HG03175 (cell line): ENCODE results near the gene PRMT2.

Experiments used
- ATAC-seq: cut with Tn5 transposase; IDR thresholded peaks from one replicate; pipeline ENCODE4 v1.9.1; 2021; ENCODE audit warnings: mild to moderate bottlenecking, moderate library complexity; ENCODE audit not compliant: unreplicated experiment

Gene PRMT2

DNA sequence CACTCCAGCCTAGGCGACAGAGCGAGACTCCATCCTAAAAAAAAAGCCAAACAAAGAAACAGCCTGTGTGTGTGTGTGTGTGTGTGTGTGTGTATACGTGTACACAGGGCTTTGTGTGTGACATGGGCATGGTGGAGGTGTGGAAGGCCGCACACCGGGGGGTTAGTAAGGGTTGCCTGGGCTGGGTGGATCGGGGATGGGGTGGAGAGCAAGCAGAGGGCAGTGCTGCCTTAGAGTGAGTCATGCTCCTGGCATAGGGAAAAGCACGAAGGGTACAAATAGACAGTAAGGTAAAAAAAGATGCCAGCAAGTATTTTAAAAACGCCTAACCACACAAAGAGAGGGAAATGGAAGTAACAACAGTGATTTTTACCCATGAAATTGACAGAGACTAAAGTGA is 6.2 kb downstream of the PRMT2 start:
- ATAC-seq, result no peak

DNA sequence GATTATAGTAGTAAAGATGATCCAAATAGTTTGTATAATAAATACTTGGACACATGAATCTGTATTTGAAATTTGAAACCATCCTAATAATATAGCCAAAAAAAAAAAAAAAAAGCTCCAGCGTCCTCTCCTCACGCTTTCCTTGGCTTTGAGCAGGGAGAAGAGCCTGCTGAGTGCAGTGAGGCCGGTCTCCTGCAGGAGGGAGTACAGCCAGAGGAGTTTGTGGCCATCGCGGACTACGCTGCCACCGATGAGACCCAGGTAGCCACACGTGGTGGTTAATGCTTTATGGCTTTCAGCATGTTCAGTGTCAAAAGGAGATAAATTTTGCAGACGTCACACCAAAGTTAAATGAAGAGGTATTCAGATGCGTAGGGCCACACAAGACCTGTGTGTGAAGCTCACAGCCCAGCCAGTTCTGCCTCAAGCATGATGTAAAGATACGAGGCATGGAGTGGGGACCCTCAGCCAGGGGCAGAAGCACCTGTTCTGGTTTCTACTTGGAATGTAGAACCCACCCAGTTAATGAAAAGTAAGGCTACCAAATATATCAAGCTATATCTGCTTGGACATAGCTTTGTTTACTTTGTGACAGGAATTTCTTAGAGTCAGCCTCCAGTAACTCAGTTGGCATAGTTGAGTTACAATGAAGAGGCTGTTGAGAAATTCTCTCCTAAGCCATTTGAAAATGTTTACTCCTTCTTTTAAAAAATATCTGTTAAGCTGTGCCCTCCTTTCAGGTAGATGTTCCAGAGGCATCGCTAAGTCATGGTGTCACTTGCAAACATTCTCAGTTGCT is 8.1 kb downstream of the PRMT2 start:
- ATAC-seq, result no peak

DNA sequence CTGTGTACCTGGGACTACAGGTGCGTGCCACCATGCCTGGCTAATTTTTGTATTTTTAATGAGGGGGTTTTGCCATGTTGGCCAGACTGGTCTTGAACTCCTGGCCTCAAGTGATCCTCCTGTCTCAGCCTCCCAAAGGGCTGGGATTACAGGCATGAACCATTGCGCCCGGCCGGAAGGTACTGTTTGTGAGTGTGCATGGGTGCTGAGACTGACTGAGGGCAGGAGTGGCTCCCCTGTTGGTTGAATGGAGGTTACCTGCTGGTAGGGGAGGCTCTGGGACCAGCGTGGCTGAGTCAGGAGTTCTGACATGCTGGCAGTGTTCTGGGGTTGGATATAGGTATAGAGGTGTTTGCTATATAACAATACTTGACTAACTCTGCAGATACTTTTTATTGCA is 10.4 kb downstream of the PRMT2 start:
- ATAC-seq, result no peak

DNA sequence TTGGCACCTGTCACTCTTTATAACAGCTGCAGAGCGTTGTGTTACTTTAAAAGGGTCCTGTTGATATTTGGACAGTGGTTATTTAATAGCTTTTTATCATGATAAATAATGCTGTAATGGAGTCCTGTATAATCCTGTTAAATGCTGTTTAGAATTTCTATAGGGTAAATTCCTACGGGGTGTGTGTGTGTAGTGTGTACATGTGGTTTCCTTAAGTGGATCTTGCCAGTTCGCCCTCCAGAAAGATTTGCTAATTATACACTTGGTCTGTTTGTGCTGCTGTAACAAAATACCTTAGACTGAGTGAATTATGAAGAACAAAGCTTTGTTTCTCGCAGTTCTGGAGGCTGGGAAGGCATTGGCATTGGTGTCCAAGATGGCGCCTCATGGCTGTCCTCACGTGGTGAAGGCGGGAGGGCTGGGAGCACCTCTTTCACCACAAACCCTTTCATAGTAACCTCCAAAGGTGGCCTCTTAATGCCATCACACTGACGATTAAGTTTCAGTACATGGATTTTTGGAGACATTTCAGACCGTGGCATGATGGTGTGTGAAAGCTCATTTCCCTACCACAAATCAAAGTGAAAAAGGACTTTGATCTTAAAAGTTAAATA is 11.2 kb downstream of the PRMT2 start:
- no peak for ATAC-seq

DNA sequence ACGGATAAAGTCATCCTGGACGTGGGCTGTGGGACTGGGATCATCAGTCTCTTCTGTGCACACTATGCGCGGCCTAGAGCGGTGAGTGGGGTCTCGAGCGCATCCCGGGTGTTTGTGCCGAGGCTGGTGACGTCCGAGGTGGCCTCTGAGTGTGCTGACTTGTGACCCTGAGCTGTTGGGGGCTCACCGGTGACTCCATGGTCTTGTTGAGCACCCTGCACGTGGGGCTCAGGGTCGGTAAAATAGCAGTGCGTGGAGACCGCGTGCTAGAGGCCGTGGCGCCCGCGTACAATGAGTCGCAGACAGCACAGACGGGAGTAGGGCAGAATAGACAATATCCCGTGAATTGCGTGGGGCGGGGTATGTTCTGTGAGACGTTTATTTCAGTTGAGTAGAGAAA is 13.1 kb downstream of the PRMT2 start:
- no peak for ATAC-seq

DNA sequence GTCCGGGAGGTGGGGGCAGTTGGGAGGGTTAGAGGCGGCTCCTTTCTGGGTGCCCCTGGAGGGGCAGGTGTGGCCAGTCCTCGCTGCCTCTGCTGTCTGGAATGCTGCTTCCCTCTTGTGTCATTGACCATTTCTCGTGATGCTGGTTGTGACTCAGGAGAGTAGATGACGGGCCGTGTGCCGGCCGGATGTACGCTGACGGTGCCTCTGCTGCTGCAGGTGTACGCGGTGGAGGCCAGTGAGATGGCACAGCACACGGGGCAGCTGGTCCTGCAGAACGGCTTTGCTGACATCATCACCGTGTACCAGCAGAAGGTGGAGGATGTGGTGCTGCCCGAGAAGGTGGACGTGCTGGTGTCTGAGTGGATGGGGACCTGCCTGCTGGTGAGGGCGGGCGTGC is 13.9 kb downstream of the PRMT2 start:
- ATAC-seq, result no peak

DNA sequence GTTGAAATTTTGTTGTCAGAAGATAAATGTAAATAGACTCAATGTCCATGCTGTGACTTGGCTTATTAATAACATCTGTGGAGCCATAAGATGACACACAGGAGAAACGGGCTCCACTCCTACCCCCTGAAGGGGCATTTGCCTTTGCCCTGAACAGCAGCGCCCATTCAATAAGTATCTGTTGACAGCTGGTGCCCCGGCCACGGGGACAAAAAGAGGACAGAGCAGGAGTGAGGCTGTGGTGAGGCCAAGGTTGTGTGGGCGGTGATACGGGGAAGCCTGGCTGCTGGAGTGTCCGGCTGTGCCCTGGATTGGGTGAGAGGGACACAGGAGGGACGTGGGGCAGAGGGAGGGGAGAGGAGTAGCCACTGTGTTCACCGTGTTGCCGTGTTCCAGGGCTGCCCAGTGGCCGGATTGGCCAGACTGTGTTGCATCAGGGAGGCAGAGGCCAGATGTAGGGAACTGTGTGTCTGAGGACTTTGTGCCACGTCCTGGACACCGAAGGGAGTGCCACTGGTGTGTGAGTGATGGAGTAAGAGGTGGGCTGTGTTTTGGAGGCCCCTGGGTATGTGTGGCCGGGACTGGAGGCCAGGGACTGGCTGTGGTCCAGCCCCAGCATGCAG is 15.1 kb downstream of the PRMT2 start:
- no peak for ATAC-seq

DNA sequence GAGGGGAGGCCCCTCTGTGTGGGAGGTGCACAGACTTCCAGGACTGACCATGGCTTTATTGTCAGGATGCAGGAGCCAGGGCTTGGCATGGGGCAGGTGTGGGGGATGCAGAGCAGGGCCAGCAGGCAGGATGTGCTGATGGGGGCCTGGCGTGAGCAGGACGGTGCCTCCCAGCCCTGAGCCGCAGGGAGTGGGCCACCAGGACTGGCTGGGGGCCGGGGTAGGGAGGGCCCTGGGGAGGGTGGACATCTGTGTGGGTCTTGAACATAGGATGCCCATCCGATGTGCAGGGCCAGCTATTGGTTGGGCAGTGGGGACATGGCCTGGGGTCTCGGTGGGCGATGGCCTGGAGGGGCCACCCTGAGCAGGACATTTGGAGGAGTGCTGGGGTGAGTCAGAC is 15.6 kb downstream of the PRMT2 start:
- no peak for ATAC-seq

DNA sequence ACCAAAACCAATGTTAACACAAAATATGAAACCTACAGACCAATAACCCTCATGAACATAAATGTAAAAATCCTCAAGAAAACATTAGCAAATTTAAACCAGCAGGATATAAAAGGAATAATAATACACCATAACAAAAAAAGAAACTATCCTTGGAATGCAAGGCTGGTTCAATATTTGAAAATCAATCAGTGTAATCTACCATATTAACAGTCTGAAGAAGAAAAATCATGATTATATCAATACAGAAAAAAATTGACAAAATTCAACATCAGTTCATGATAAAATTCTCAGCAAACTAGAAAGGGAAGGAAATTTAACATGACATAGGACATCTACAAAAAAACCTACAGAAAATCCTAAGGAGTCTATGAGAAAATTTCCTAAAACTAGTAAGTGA is 19.8 kb downstream of the PRMT2 start:
- ATAC-seq, result no peak

DNA sequence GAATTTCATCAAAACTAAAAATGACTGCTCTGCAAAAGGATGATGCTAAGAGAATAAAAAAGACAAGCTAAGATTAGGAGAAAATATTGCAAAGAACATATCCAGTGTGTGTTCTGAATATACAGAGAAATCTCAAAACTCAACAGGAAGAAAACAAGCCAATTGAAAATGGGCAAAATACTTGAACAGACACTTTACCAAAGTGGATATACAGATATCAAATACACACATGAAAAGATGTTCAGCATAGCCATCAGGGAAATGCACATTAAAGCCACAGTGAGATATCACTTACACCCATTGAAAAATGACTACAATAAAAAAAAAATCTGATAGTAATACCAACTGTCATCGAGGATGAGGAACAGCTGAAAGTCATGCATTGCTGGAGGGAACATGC is 21.3 kb downstream of the PRMT2 start:
- ATAC-seq, result no peak

DNA sequence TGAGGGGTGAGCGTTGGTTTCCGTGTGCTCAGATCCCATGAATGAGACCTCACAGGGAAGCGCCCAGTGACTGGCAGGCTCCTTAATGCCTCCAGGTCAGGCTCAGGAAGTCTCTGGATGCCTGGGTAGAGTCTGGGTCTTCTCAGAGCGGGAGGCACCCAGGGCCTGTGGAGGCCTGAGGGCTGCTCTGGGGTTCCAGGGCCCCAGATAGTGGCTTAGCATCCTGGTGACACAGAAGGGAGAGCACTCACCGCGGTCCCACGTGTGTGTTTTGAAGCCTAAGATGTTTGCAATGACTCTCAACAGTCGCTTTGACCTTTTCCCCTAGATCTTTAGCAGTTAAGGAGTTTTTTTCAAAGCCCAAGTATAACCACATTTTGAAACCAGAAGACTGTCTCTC is 25.0 kb downstream of the PRMT2 start:
- ATAC-seq, result no peak

DNA sequence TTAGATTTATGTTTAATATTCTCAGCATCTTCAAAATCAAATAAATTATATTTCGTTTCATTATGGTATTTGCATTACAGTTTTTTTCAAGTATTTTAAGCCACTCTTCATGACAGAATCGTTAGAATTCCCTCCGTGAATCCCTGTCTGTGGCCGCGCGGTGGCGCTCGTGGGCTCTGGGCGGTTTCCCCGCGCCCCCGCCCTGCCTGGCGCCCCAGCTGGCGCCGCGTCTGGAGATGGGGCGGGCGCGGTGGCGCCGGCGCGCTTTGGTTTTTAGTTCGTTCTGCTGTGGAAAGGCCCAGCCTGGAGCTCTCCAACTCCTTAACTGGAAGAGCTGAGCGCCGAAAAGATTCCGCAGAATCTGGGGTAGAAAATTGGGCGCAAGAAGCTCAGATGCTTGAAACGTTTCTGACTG is 25.7 kb downstream of the PRMT2 start:
- no peak for ATAC-seq

DNA sequence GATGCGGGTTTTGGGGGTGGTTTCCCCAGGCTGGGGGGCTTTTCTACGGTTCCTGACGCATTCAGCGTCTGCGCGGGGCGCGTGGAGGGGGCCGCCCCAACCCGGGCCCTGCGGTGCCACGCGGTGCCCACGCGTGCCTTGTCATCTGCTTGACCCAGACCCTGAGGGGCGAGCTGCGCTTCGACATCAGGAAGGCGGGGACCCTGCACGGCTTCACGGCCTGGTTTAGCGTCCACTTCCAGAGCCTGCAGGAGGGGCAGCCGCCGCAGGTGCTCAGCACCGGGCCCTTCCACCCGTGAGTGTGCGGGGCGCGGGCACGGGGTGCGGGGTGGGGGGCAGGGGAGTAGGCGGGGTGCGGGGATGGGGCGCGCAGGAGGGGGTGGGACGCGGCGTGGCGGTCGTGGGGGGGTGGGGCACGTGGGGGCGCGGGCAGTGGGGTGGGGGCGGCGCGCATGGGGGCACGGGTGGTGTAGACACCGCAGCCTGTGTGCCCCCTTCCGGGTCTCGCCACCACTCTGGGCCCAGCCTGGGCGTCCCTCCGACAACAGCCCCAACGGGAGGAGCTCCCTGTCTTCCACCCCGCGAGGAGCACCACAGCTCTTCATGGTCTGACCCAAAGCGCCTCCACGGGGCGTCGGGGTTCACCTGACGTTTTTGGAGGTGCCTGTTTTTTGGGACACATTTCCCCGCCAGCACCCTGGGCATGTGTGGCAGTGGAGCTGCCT is 26.3 kb downstream of the PRMT2 start:
- no peak for ATAC-seq

DNA sequence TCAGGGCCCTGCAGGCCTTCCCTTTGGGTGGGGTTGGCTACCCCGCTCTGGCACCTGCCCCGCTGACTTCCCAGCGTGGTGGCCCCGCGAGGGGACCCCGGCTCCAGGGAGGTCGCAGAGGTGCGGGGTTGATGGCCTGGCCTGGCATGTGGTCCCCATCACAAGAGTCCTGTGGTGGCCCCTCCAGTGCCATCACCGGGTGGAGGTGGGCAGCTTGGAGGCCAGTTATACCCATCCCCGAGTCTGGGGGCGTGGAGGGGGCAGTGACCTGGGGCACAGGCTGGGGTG is 26.8 kb downstream of the PRMT2 start:
- no peak for ATAC-seq

DNA sequence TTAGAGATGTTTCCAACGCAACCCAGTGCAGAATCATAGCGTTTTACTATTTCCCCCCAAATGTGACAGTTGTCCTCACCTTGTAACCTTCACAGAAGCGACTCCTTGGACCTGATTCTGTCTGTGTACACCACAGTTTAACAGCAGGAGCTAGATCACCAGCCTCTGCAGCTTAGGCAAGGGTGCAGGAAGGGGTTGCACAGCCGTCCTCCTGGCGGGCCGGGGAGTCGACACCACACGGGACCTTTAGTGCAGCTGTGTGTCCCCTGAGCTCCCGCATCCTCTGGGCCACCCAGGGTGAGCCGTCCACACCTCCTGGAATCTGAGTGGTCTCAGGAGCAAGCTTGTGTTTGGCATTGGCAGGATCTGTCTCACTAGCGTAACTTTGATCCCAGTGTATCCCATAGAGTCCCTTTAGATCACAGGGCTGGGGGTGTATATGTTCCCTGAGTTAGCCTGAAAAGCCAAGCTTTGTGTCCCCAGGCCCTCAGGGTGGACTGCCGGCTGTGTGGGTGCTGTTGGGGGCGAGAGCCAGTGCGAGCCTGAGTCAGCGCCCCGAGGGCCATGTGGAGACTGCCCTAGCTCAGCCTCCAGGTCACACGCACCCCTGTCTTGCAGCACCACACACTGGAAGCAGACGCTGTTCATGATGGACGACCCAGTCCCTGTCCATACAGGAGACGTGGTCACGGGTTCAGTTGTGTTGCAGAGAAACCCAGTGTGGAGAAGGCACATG is 27.5 kb downstream of the PRMT2 start:
- no peak for ATAC-seq

DNA sequence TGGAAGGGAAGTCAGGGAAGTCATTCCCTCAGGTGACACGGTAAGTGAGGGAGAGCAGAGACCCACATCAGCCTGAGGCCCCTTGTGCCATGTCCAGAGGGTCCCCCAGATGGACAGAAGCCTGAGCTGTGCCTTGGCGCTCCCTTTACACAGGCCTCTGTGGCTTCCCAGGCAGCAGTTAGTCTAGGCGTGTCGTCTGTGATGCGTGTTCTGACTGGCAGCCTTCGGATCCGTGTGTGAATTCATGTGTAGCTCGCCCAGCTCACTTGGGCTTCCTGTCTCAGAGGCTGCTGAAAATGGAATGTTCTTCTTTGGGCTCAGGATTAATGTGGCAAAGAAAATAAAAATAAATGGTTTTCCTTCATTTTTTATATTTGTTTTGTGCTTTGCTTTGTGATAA is 28.3 kb downstream of the PRMT2 start:
- no peak for ATAC-seq

DNA sequence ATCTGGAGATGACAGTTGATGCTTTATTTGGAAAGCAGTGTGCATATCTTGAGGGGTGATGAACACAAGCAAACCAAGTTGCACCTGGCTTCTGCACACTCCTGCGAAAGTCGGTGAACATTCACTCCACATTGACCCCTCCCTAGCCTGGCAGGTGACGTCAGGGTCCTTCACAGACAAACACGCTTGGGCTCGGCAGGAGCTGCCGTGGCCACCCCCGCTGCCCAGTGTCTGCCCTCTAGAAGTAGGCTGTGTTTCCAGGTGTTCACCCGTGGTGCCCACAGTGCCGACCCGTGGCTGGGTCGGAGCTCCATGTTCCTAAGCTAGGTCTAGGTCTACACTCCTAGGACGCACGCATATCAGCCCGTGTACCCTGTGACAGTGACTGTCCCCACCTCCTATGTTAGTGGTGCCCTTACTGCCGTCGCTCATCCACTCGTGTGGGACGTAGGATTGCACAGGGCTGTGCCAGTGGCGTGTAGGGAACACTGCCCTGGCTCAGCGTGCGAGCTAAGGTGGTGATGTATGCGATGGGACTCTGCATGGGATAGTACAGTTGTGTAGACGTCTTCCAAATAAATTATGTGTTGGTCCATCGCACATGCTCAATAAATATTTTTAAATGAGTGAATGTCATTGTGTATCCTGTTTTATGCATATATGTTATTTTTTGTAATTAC is 29.0 kb downstream of the PRMT2 start:
- no peak for ATAC-seq

DNA sequence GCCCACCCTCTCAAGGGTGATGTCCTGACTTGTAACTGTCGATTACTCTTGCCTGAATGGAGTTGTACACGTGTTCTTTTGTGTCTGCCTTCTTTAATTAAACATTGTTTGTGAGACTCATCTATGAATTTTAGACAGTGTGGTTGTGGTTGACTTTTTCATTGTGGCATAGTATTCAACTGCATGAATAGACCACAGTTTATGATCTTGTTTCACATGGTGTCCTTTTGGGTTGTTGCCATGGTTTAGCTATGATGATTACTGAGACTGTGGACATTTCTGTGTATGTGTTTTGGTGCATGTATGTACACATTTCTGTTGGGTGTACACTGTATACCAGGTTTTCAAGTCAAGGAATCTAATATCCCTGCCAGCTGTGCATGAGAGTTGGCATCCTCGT is 30.1 kb downstream of the PRMT2 start:
- ATAC-seq, result no peak

DNA sequence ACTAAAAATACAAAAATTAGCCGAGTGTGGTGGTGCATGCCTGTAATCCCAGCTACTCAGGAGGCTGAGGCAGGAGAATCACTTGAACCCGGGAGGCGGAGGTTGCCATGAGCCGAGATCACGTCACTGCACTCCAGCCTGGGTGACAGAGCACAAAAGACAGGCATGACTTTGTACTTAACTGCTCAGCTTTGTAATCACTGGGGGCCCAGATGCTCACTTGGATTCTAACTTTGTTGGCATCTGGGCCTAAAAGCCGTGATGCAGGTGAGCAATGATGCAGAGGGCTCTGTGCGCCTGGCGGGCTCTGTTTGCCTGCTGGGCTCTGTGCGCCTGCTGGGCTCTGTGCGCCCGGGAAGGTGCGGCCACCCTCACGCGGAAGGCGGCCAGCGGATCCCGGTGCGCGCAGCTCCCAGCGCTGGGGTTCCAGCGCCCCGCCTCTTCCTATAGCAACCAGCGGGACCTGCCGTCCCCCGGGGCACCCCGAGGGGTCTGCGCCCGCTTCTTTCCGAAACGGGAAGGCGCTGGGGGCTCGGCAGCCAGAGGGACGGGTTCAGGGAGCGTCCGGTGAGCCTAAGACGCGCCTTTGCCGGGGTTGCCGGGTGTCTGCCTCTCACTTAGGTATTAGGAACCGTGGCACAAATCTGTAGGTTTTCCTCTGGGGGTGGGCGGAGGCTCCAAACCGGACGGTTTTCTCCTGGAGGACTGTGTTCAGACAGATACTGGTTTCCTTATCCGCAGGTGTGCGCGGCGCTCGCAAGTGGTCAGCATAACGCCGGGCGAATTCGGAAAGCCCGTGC is 31.7 kb downstream of the PRMT2 start:
- no peak for ATAC-seq
